H1 (cell line): ENCODE data around the gene ZKSCAN8. TPM values are rescaled to one million over a fixed set of nuclear protein-coding genes. Genes with fewer than 3 reads are reported as not detected.

Experiments
- CTCF ChIA-PET: fragments of 300-600 bp; sonication (Branson Sonifier 250); formaldehyde crosslinking; loops from one replicate; lab custom pipeline; 2021; ENCODE audit not compliant: partially characterized antibody; lab: Charles Lee
- POLR2A ChIA-PET: fragments of 300-600 bp; sonication (Branson Sonifier 250); formaldehyde crosslinking; loops from one replicate; lab custom pipeline; 2021; ENCODE audit warnings: inconsistent platforms; ENCODE audit not compliant: partially characterized antibody; lab: Charles Lee
- DNase-seq, 2 experiments: peaks; one replicate each; pipeline versions ENCODE4 v3.0.0 to v3.0.0-alpha.2; 2010 to 2022; ENCODE audit warnings: low spot score in 2 of 2, low read depth in 1 of 2, mixed read lengths in 1 of 2
- FAIRE-seq: peaks from 2 replicates; lab custom pipeline; 2011; peaks lifted over from hg19 to GRCh38; lab: Jason Lieb, UNC
- H2AFZ ChIP-seq: 2 replicates; pipeline ENCODE4 v1.8.1; 2012; ENCODE audit warnings: low read length, inconsistent platforms
- H2AK5ac ChIP-seq: 2 replicates; pipeline ENCODE4 v1.6.1; 2013; ENCODE audit warnings: low read depth, low read length
- H2BK120ac ChIP-seq: replicated peaks from 2 replicates; pipeline ENCODE3; 2013; ENCODE audit warnings: low read depth, low read length, inconsistent platforms
- H2BK12ac ChIP-seq: 2 replicates; pipeline ENCODE4 v1.6.1; 2013; ENCODE audit warnings: low read depth, low read length
- H2BK15ac ChIP-seq: 2 replicates; pipeline ENCODE4 v1.6.1; 2013; ENCODE audit warnings: low read length
- H2BK20ac ChIP-seq: 2 replicates; pipeline ENCODE4 v1.6.1; 2013; ENCODE audit warnings: low read length
- H2BK5ac ChIP-seq: 2 replicates; pipeline ENCODE4 v1.6.1; 2013; ENCODE audit warnings: low read depth, low read length
- H3K14ac ChIP-seq: 2 replicates; pipeline ENCODE4 v1.6.1; 2013; ENCODE audit warnings: inconsistent platforms; ENCODE audit not compliant: insufficient read length
- H3K18ac ChIP-seq: 2 replicates; pipeline ENCODE4 v1.6.1; 2013; ENCODE audit warnings: low read length; ENCODE audit errors: extremely low read depth
- H3K23ac ChIP-seq: 2 replicates; pipeline ENCODE4 v1.6.1; 2013; ENCODE audit warnings: inconsistent platforms; ENCODE audit not compliant: insufficient read length
- H3K23me2 ChIP-seq: 2 replicates; pipeline ENCODE4 v1.6.1; 2013; ENCODE audit warnings: low read depth, low read length
- H3K27ac ChIP-seq: 2 replicates; pipeline ENCODE4 v1.6.1; 2011; ENCODE audit warnings: low read depth, low read length, inconsistent platforms
- H3K27me3 ChIP-seq, 4 experiments: replicated peaks in 1 of 4; 1 replicate in 1 of 4; 2 replicates in 3 of 4; pipeline versions ENCODE4 v1.6.1 to v1.8.1; 2011 to 2013; ENCODE audit warnings: low read length in 3 of 4, mild to moderate bottlenecking in 3 of 4, inconsistent platforms in 2 of 4, mixed read lengths in 2 of 4, moderate library complexity in 1 of 4; ENCODE audit not compliant: control insufficient read depth in 3 of 4, insufficient read depth in 3 of 4; ENCODE audit errors: extremely low read depth in 1 of 4
- H3K36me3 ChIP-seq, 4 experiments: 2 replicates each; pipeline versions ENCODE4 v1.6.1 to v1.8.1; 2011 to 2013; ENCODE audit warnings: mild to moderate bottlenecking in 4 of 4, low read length in 3 of 4, moderate library complexity in 2 of 4, control low read depth in 1 of 4, inconsistent platforms in 1 of 4; ENCODE audit not compliant: insufficient read depth in 4 of 4, control insufficient read depth in 2 of 4
- H3K4ac ChIP-seq: replicated peaks from 2 replicates; pipeline ENCODE3; 2013; ENCODE audit warnings: low read length, low read depth, mixed read lengths, inconsistent platforms; ENCODE audit not compliant: insufficient read length
- H3K4me1 ChIP-seq, 4 experiments: replicated peaks in 1 of 4; 1 replicate in 1 of 4; 2 replicates in 3 of 4; pipeline versions ENCODE4 v1.6.1 to v1.8.1; 2011 to 2013; ENCODE audit warnings: low read length in 3 of 4, inconsistent platforms in 2 of 4, mixed read lengths in 1 of 4; ENCODE audit not compliant: insufficient read depth in 4 of 4, control insufficient read depth in 3 of 4
- H3K4me2 ChIP-seq, 2 experiments: 2 replicates each; pipeline versions ENCODE4 v1.6.1 to v1.8.1; 2011 to 2013; ENCODE audit warnings: low read depth in 2 of 2, low read length in 2 of 2, control low read depth in 1 of 2, inconsistent platforms in 1 of 2, mild to moderate bottlenecking in 1 of 2; ENCODE audit not compliant: insufficient read depth in 1 of 2
- H3K4me3 ChIP-seq, 4 experiments: fragments of 200-600, 300-600 bp in 1 of 4; sonication (generic), shearing (Covaris generic), sonication (Bioruptor Twin) in 1 of 4; 2 replicates each; pipeline versions ENCODE4 v1.5.1 to v1.8.1; 2011 to 2016; ENCODE audit warnings: low read length in 4 of 4, low read depth in 3 of 4, control low read depth in 2 of 4, inconsistent platforms in 2 of 4, mild to moderate bottlenecking in 2 of 4, mixed read lengths in 1 of 4, moderate library complexity in 1 of 4; ENCODE audit not compliant: insufficient read depth in 2 of 4; ENCODE audit errors: extremely low read depth in 1 of 4
- H3K56ac ChIP-seq: replicated peaks from 2 replicates; pipeline ENCODE3; 2013; ENCODE audit warnings: low read depth, mild to moderate bottlenecking, mixed read lengths, low read length, inconsistent platforms; ENCODE audit not compliant: insufficient read length
- H3K79me1 ChIP-seq: 2 replicates; pipeline ENCODE4 v1.6.1; 2013; ENCODE audit warnings: low read depth, low read length, control low read depth
- H3K79me2 ChIP-seq, 2 experiments: 2 replicates each; pipeline versions ENCODE4 v1.6.1 to v1.8.1; 2012 to 2013; ENCODE audit warnings: low read length in 2 of 2, mild to moderate bottlenecking in 2 of 2, inconsistent platforms in 1 of 2; ENCODE audit not compliant: insufficient read depth in 2 of 2, control insufficient read depth in 1 of 2
- H3K9ac ChIP-seq, 4 experiments: replicated peaks in 1 of 4; 1 replicate in 1 of 4; 2 replicates in 3 of 4; pipeline versions ENCODE4 v1.6.1 to v1.8.1; 2011 to 2013; ENCODE audit warnings: low read depth in 3 of 4, low read length in 3 of 4, control low read depth in 2 of 4, mild to moderate bottlenecking in 2 of 4, moderate library complexity in 2 of 4, inconsistent platforms in 1 of 4; ENCODE audit errors: extremely low read depth in 1 of 4
- H3K9me3 ChIP-seq, 2 experiments: 2 replicates each; pipeline versions ENCODE4 v1.6.1 to v1.8.1; 2012 to 2013; ENCODE audit warnings: mild to moderate bottlenecking in 2 of 2, moderate library complexity in 2 of 2, control low read depth in 1 of 2, inconsistent platforms in 1 of 2, low read depth in 1 of 2, low read length in 1 of 2, mixed read lengths in 1 of 2; ENCODE audit not compliant: insufficient read depth in 2 of 2
- H4K20me1 ChIP-seq, 2 experiments: replicated peaks in 1 of 2; 2 replicates each; pipeline versions ENCODE3 to v1.8.1; 2011 to 2013; ENCODE audit warnings: inconsistent platforms in 2 of 2, low read length in 2 of 2, mild to moderate bottlenecking in 1 of 2; ENCODE audit not compliant: insufficient read depth in 2 of 2, control insufficient read depth in 1 of 2
- H4K5ac ChIP-seq: 2 replicates; pipeline ENCODE4 v1.6.1; 2013; ENCODE audit warnings: low read length, low read depth, mixed read lengths, inconsistent platforms; ENCODE audit not compliant: insufficient read length
- H4K8ac ChIP-seq: 2 replicates; pipeline ENCODE4 v1.8.0; 2013; ENCODE audit warnings: mild to moderate bottlenecking, moderate library complexity, low read length, inconsistent platforms; ENCODE audit not compliant: insufficient read depth; ENCODE audit errors: extremely low read depth
- H4K91ac ChIP-seq: replicated peaks from 2 replicates; pipeline ENCODE3; 2013; ENCODE audit warnings: low read length, mixed read lengths, inconsistent platforms; ENCODE audit not compliant: insufficient read length
- CHD1 ChIP-seq: IDR thresholded peaks from 2 replicates; pipeline ENCODE4 v1.6.1; 2012; ENCODE audit warnings: low read depth, low read length, improper control_type of control experiment
- CHD2 ChIP-seq: IDR thresholded peaks from 2 replicates; pipeline ENCODE4 v1.6.1; 2012; ENCODE audit warnings: low read length, improper control_type of control experiment
- EZH2 ChIP-seq: fragments of 200-600 bp; sonication (generic); IDR thresholded peaks from 2 replicates; pipeline ENCODE4 v1.7.1; 2012; ENCODE audit warnings: low read depth, mild to moderate bottlenecking, moderate library complexity, low read length, inconsistent platforms; ENCODE audit not compliant: severe bottlenecking
- KDM4A ChIP-seq: IDR thresholded peaks from one replicate; pipeline ENCODE4 v1.7.1; 2012; ENCODE audit warnings: low read depth, mild to moderate bottlenecking, moderate library complexity, low read length, inconsistent platforms; ENCODE audit not compliant: severe bottlenecking
- MAX ChIP-seq: IDR thresholded peaks from 2 replicates; pipeline ENCODE4 v1.6.1; 2012; ENCODE audit warnings: inconsistent platforms
- POLR2AphosphoS5 ChIP-seq: IDR thresholded peaks from 2 replicates; pipeline ENCODE4 v1.6.1; 2011; ENCODE audit warnings: low read depth, low read length
- RAD21 ChIP-seq, 2 experiments: IDR thresholded peaks in 1 of 2; conservative IDR thresholded peaks in 1 of 2; 2 replicates each; pipeline ENCODE4 v1.6.1; 2011; ENCODE audit warnings: low read depth in 2 of 2, low read length in 2 of 2, improper control_type of control experiment in 1 of 2, inconsistent platforms in 1 of 2, mild to moderate bottlenecking in 1 of 2, moderate library complexity in 1 of 2
- SP4 ChIP-seq: IDR thresholded peaks from 2 replicates; pipeline ENCODE4 v1.6.1; 2012; ENCODE audit warnings: low read length, inconsistent platforms
- SRF ChIP-seq: IDR thresholded peaks from 2 replicates; pipeline ENCODE4 v1.6.1; 2011; ENCODE audit warnings: mild to moderate bottlenecking, low read depth, low read length, moderate library complexity
- TBP ChIP-seq: IDR thresholded peaks from 2 replicates; pipeline ENCODE4 v1.6.1; 2011; ENCODE audit warnings: low read depth, low read length, improper control_type of control experiment
- USF2 ChIP-seq: IDR thresholded peaks from 2 replicates; pipeline ENCODE4 v1.6.1; 2011; ENCODE audit warnings: low read length, improper control_type of control experiment
- WGBS, 2 experiments: shearing (Covaris generic) in 1 of 2; methylation state at CpG; one replicate each; pipeline versions ENCODE4 v1.1.6 to v1.1.7; 2013 to 2015; ENCODE audit warnings: low lambda C conversion rate in 2 of 2, mixed read lengths in 2 of 2, inconsistent platforms in 1 of 2, low coverage in 1 of 2, missing lambda C conversion rate in 1 of 2; ENCODE audit not compliant: insufficient replicate concordance in 2 of 2, insufficient coverage in 1 of 2, insufficient read length in 1 of 2; ENCODE audit errors: extremely low coverage in 1 of 2, missing lambda C conversion rate in 1 of 2; 5-methylcytosine and 5-hydroxymethylcytosine counted together
- polyA plus RNA-seq, 7 experiments: library from polyadenylated mRNA; depleted of rRNA in 3 of 7; stranded (reverse) in 5 of 7; unstranded in 2 of 7; fragments of >200 nt in 5 of 7; fragments of 200-250 nt in 2 of 7; gene quantifications; 1 replicate in 5 of 7; 2 replicates in 1 of 7; 4 replicates in 1 of 7; pipeline versions ENCODE4 v1.2.1 to v1.2.3, GENCODE V29; 2011 to 2013; ENCODE audit warnings: missing spikeins in 2 of 7, mixed read lengths in 2 of 7
- total RNA-seq: library from RNA; stranded (reverse); fragmentation: NEBNext Ultra II Directional; extraction: Animal tissue kit (Norgen Biotek cat#: 25700); gene quantifications from 2 replicates; pipeline ENCODE4 v1.2.1, GENCODE V29; 2021

ZKSCAN8 gene
- total and polyA plus RNA-seq, 2 of the 8 experiments (the other 6 are each of a cell fraction or from before 2014, with no cell fraction given): 10.7 to 24.1 TPM

- no peak overlapping the region for H3K27ac ChIP-seq
- peak overlapping the region; percentile 97; the same call in 1 of the 2 replicates for H2AFZ ChIP-seq
- no peak overlapping the region for H2BK12ac ChIP-seq
- H3K4ac ChIP-seq: no peak overlapping the region
- H4K20me1 ChIP-seq: peaks cover 0 to 1% of the 10 kb centered on the region in 2 experiments
- no peak overlapping the region for H2BK15ac ChIP-seq
- H3K79me2 ChIP-seq: no peaks in the 10 kb centered on the region
- H3K9ac ChIP-seq: no peak overlapping the region
- H4K8ac ChIP-seq: no peak overlapping the region
- no peak overlapping the region for H4K5ac ChIP-seq
- FAIRE-seq (peak; percentile 77), DNase-seq (peak in 1 of 2 experiments; percentile 55)
- no peak overlapping the region for H2AK5ac ChIP-seq
- H3K27me3 ChIP-seq: peaks cover 32 to 70% (median 53%) of the 10 kb centered on the region in 4 experiments
- no peak overlapping the region for H2BK5ac ChIP-seq
- peaks cover 19% of the 10 kb centered on the region for H3K23me2 ChIP-seq
- no peak overlapping the region for H4K91ac ChIP-seq
- H2BK120ac ChIP-seq: no peak overlapping the region
- peak overlapping the region; percentile 31 to 71 (median 60); a peak in 7 of 8 replicates for H3K4me3 ChIP-seq
- no peak overlapping the region for H3K56ac ChIP-seq
- H3K18ac ChIP-seq: no peak overlapping the region
- peaks cover 0 to 2% (median 0%) of the 10 kb centered on the region in 4 experiments; a peak in 2 of 7 replicates for H3K4me1 ChIP-seq
- WGBS, 2 experiments: 7% methylated on average over 23 of the region's 23 CpGs; no CpG with 5 or more reads in 1 of the 2 experiments
- H2BK20ac ChIP-seq: no peak overlapping the region
- POLR2A ChIA-PET: interaction anchor here (1.3 to 1.4 kb wide), 2 partner anchors 45 to 127 kb away, joined by 3 read pairs; partner anchors contain the start of gene ZSCAN31
- no peaks in the 10 kb centered on the region for H3K36me3 ChIP-seq
- CTCF ChIA-PET: interaction anchor here (1.3 kb wide), 1 partner anchor 10 kb away, joined by 4 read pairs; no protein-coding TSS in a partner anchor
- H3K4me2 ChIP-seq: peak overlapping the region; percentile 81 to 96
- no peaks in the 10 kb centered on the region for H3K79me1 ChIP-seq
- no peaks in the 10 kb centered on the region for H3K9me3 ChIP-seq
- no peak overlapping the region for H3K14ac ChIP-seq
- H3K23ac ChIP-seq: no peak overlapping the region
- TF ChIP-seq USF2 (no peak), TBP (no peak), CHD2 (no peak), SP4 (no peak), CHD1 (no peak), POLR2AphosphoS5 (peak; percentile 68; the same call in 1 of the 2 replicates), RAD21 (IDR thresholded peaks at IDR 0.05 in 1 of 2, conservative IDR thresholded peaks at IDR 0.05 in 1 of 2; ENCODE audit: low read depth in 2 of 2, low read length in 2 of 2) (no peak), KDM4A (peak; percentile 27), MAX (peak; percentile 82), SRF (no peak), EZH2 (peak; percentile 56)
These were observed 66.5 kb downstream of the ZKSCAN8 start for GRCh38 chr6:28208111-28208659.
